MM.1S (cell line): ENCODE measurements around the gene RAMP3.

ENCODE experiments used
- EZH2 ChIP-seq: fragments of 300-600 bp; sonication (generic); optimal IDR thresholded peaks from 2 replicates; pipeline ENCODE3; 2017; ENCODE audit warnings: low read depth, mild to moderate bottlenecking, antibody characterized with exemption, low read length, mixed read lengths
- TF ChIP-seq, protein P1 (sequence below): fragments of 300-600 bp; sonication (generic); IDR thresholded peaks from 2 replicates; pipeline ENCODE4 v1.5.1; 2016; ENCODE audit warnings: antibody characterized with exemption, low read length, mixed read lengths

- TF ChIP-seq, protein P1, sequence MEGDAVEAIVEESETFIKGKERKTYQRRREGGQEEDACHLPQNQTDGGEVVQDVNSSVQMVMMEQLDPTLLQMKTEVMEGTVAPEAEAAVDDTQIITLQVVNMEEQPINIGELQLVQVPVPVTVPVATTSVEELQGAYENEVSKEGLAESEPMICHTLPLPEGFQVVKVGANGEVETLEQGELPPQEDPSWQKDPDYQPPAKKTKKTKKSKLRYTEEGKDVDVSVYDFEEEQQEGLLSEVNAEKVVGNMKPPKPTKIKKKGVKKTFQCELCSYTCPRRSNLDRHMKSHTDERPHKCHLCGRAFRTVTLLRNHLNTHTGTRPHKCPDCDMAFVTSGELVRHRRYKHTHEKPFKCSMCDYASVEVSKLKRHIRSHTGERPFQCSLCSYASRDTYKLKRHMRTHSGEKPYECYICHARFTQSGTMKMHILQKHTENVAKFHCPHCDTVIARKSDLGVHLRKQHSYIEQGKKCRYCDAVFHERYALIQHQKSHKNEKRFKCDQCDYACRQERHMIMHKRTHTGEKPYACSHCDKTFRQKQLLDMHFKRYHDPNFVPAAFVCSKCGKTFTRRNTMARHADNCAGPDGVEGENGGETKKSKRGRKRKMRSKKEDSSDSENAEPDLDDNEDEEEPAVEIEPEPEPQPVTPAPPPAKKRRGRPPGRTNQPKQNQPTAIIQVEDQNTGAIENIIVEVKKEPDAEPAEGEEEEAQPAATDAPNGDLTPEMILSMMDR, result no peak
- TF ChIP-seq EZH2, result no peak
Observed at GRCh38 chr7:45196374-45196773, 38.8 kb downstream of the RAMP3 start.
